Keratinocyte (primary cell): ENCODE measurements around the gene DNAH8. TPM values are rescaled to one million over a fixed set of nuclear protein-coding genes. Genes with fewer than 3 reads are reported as not detected.

Experiments used
- DNase-seq: peaks from one replicate; pipeline ENCODE4 v3.0.0-alpha.2; 2011; ENCODE audit warnings: low read depth, missing footprints, low spot score
- FAIRE-seq: peaks from 2 replicates; lab custom pipeline; 2011; peaks lifted over from hg19 to GRCh38; lab: Jason Lieb, UNC
- H2AFZ ChIP-seq: 2 replicates; pipeline ENCODE4 v1.6.0; 2012; ENCODE audit warnings: low read length, control low read depth, inconsistent platforms; ENCODE audit not compliant: control insufficient read depth
- H3K27ac ChIP-seq: 2 replicates; pipeline ENCODE4 v1.5.1; 2011; ENCODE audit warnings: low read length; ENCODE audit not compliant: control insufficient read depth, insufficient read depth
- H3K27me3 ChIP-seq: 3 replicates; pipeline ENCODE4 v1.6.0; 2011; ENCODE audit warnings: low read length; ENCODE audit not compliant: control insufficient read depth, insufficient read depth; ENCODE audit errors: extremely low read depth
- H3K36me3 ChIP-seq, 2 experiments: 2 replicates in 1 of 2; 3 replicates in 1 of 2; pipeline ENCODE4 v1.5.1; 2011; ENCODE audit warnings: low read length in 2 of 2, mild to moderate bottlenecking in 1 of 2; ENCODE audit not compliant: control insufficient read depth in 2 of 2, insufficient read depth in 2 of 2; ENCODE audit errors: extremely low read depth in 1 of 2
- H3K4me1 ChIP-seq: 3 replicates; pipeline ENCODE4 v1.5.1; 2011; ENCODE audit warnings: low read length; ENCODE audit not compliant: control insufficient read depth, insufficient read depth; ENCODE audit errors: extremely low read depth
- H3K4me2 ChIP-seq: 3 replicates; pipeline ENCODE4 v1.6.0; 2011; ENCODE audit warnings: low read depth, low read length; ENCODE audit not compliant: control insufficient read depth, insufficient read depth; ENCODE audit errors: extremely low read depth
- H3K4me3 ChIP-seq, 3 experiments: fragments of 200-600 bp in 1 of 3; sonication (generic) in 1 of 3; 2 replicates in 2 of 3; 3 replicates in 1 of 3; pipeline ENCODE4 v1.5.1; 2011 to 2016; ENCODE audit warnings: low read length in 3 of 3, mild to moderate bottlenecking in 3 of 3, control low read depth in 2 of 3, inconsistent platforms in 1 of 3, low read depth in 1 of 3, mixed read lengths in 1 of 3, mixed run types in 1 of 3, moderate library complexity in 1 of 3; ENCODE audit not compliant: control insufficient read depth in 2 of 3, insufficient read depth in 2 of 3; ENCODE audit errors: extremely low read depth in 1 of 3
- H3K79me2 ChIP-seq: 2 replicates; pipeline ENCODE4 v1.6.0; 2012; ENCODE audit warnings: low read length; ENCODE audit not compliant: control insufficient read depth, insufficient read depth
- H3K9ac ChIP-seq: 3 replicates; pipeline ENCODE4 v1.6.0; 2011; ENCODE audit warnings: low read length; ENCODE audit not compliant: control insufficient read depth, insufficient read depth; ENCODE audit errors: extremely low read depth
- H3K9me1 ChIP-seq: 3 replicates; pipeline ENCODE4 v1.6.0; 2011; ENCODE audit warnings: low read length; ENCODE audit not compliant: control insufficient read depth, insufficient read depth; ENCODE audit errors: extremely low read depth
- H3K9me3 ChIP-seq: 2 replicates; pipeline ENCODE4 v1.5.1; 2012; ENCODE audit warnings: low read depth, low read length; ENCODE audit not compliant: control insufficient read depth
- H4K20me1 ChIP-seq: 3 replicates; pipeline ENCODE4 v1.6.0; 2011; ENCODE audit warnings: low read length; ENCODE audit not compliant: control insufficient read depth, insufficient read depth; ENCODE audit errors: extremely low read depth
- CTCF ChIP-seq, 3 experiments: IDR thresholded peaks in 1 of 3; conservative IDR thresholded peaks in 1 of 3; optimal IDR thresholded peaks in 1 of 3; 2 replicates in 2 of 3; 3 replicates in 1 of 3; pipeline versions ENCODE3 to v1.5.1; 2011; ENCODE audit warnings: low read length in 3 of 3, mild to moderate bottlenecking in 3 of 3, moderate library complexity in 2 of 3, control low read depth in 1 of 3, inconsistent platforms in 1 of 3; ENCODE audit not compliant: insufficient read depth in 2 of 3; ENCODE audit errors: extremely low read depth in 1 of 3
- EZH2 ChIP-seq: IDR thresholded peaks from one replicate; pipeline ENCODE4 v1.6.1; 2012; ENCODE audit warnings: inconsistent platforms, mild to moderate bottlenecking, low read length, moderate library complexity
- dilution Hi-C: fragments of 300-500 bp; cut with MboI; formaldehyde crosslinking; loops from one replicate; pipeline ENCODE4 v1.7.0; 2020; ENCODE audit warnings: low sequenced_read_pairs; ENCODE audit not compliant: extremely low pct_ligation_motif_present
- polyA plus RNA-seq, 5 experiments: library from polyadenylated mRNA; depleted of rRNA in 3 of 5; stranded (reverse) in 3 of 5; stranded (forward) in 1 of 5; unstranded in 1 of 5; fragments of >200 nt; gene quantifications; 1 replicate in 1 of 5; 2 replicates in 3 of 5; 3 replicates in 1 of 5; pipeline versions ENCODE4 v1.2.1 to v1.2.3, GENCODE V29; 2011 to 2012; ENCODE audit warnings: missing spikeins in 2 of 5, low read depth in 1 of 5, low replicate concordance in 1 of 5

Gene DNAH8
- polyA plus RNA-seq, 1 donor (not counting 4 experiments of a cell fraction or from before 2014, with no cell fraction given) = 0.01 TPM

GRCh38 chr6:38701551-38701950 lies 13.6 kb upstream of the DNAH8 start:
- peak overlapping the region; percentile 41 to 90 (median 76) for H3K4me3 ChIP-seq
- dilution Hi-C loops = no loop called here
- TF ChIP-seq CTCF (optimal IDR thresholded peaks at IDR 0.05 in 1 of 3, IDR thresholded peaks at IDR 0.05 in 1 of 3, conservative IDR thresholded peaks at IDR 0.05 in 1 of 3; ENCODE audit: extremely low read depth in 1 of 3, insufficient read depth in 2 of 3, low read length in 3 of 3) (no peak), EZH2 (no peak)
- no peak overlapping the region for H3K9ac ChIP-seq
- H2AFZ ChIP-seq = no peak overlapping the region
- FAIRE-seq (no peak), DNase-seq (peak; percentile 55)
- H3K9me1 ChIP-seq = no peaks in the 10 kb centered on the region
- peaks cover 6% of the 10 kb centered on the region for H4K20me1 ChIP-seq
- H3K4me1 ChIP-seq = no peaks in the 10 kb centered on the region
- no peaks in the 10 kb centered on the region for H3K9me3 ChIP-seq
- H3K79me2 ChIP-seq = peaks cover 58% of the 10 kb centered on the region
- no peak overlapping the region for H3K27ac ChIP-seq
- H3K36me3 ChIP-seq = peaks cover 2 to 5% of the 10 kb centered on the region in 2 experiments
- peak overlapping the region; percentile 46 for H3K4me2 ChIP-seq
- H3K27me3 ChIP-seq = no peaks in the 10 kb centered on the region

DNA sequence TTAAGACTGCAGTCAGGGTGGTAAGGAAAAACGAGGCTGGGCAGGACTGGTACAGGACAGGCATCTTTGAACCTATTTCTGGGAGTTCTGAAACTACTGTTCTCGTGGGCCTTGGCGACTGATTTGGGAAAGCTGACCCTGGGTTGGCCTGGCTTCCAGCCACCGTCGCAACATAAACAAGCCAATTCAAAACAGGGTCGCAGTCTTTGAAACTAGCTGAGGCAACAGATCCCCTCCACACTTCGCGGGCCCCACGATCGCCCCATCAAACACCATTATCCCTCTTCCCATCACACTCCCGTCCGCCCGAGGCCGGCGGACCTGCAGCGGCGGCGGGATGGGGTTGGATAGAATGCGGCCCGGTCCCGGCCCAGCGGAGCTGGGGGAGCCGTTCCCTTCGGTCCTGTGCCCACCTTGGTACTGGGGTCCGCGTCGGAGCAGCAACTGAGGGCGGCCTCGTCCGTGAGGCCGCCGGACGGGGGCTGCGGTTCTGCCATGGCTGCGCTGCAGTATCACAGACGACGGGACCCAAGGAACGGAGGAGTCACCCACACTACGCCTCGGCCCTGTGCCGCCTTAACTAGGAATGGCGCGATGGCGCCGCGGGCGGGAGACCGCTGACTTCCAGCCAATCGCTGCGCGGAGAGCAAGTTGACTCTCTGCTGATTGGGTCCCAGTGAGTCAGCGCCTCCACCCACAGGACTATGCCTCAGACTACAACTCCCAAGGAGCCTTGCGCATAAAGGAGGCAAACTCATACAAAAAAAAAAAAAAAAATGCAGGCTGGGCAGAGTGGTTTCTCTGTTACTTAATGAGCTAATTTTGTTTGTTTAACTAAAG lies 12.3 kb upstream of the DNAH8 start, which contains the start of gene GLO1:
TSS of gene GLO1 (minus strand) at position 588 of the 840 bp plus-strand sequence. CDS start at position 497, 91 bp downstream.
- peaks cover 2 to 3% of the 10 kb centered on the region in 2 experiments for H3K36me3 ChIP-seq
- dilution Hi-C loops = no loop called here
- no peaks in the 10 kb centered on the region for H3K9me1 ChIP-seq
- peak within 1 kb of the TSS; percentile 74 for H2AFZ ChIP-seq
- no peaks in the 10 kb centered on the region for H3K4me1 ChIP-seq
- H4K20me1 ChIP-seq = peaks cover 3% of the 10 kb centered on the region
- H3K27ac ChIP-seq = peak within 1 kb of the TSS; percentile 92
- FAIRE-seq = peak; percentile 92
- no peak for TF ChIP-seq EZH2
- TF ChIP-seq CTCF (optimal IDR thresholded peaks at IDR 0.05 in 1 of 3, IDR thresholded peaks at IDR 0.05 in 1 of 3, conservative IDR thresholded peaks at IDR 0.05 in 1 of 3; ENCODE audit: extremely low read depth in 1 of 3, insufficient read depth in 2 of 3, low read length in 3 of 3) = no peak
- DNase-seq = peak; percentile 95
- H3K4me3 ChIP-seq = peak within 1 kb of the TSS; percentile 69 to 90 (median 76)
- H3K9ac ChIP-seq = peak within 1 kb of the TSS; percentile 91
- H3K4me2 ChIP-seq = peak within 1 kb of the TSS; percentile 70
- H3K27me3 ChIP-seq = no peaks in the 10 kb centered on the region
- peaks cover 45% of the 10 kb centered on the region for H3K79me2 ChIP-seq
- no peaks in the 10 kb centered on the region for H3K9me3 ChIP-seq
